ENCODE results near the gene MCEMP1. TPM values are rescaled to one million over a fixed set of nuclear protein-coding genes. Genes with fewer than 3 reads are reported as not detected.

Gene MCEMP1
- total RNA-seq, 1 donor from 2014 or later: not detected

GRCh38 chr19:7631577-7631976 lies 45.3 kb upstream of the MCEMP1 start:
- no peak for DNase-seq
- no peak for ATAC-seq (ENCODE audit: low read depth)
- no peak overlapping the region for H3K27ac Mint-ChIP-seq
- H3K4me3 Mint-ChIP-seq: no peak overlapping the region
- CTCF ChIA-PET: no interaction called here
- H3K9me3 Mint-ChIP-seq: no peaks in the 10 kb centered on the region
- TF ChIP-seq CTCF (IDR thresholded peaks at IDR 0.05): no peak
- H3K27me3 Mint-ChIP-seq: no peaks in the 10 kb centered on the region
- POLR2A ChIA-PET: interaction anchor here (0.7 kb wide), 1 partner anchor 289 kb away, joined by 3 read pairs; no protein-coding TSS in a partner anchor
- intact Hi-C loops (cut with micrococcal nuclease): no loop called here
- H3K4me1 Mint-ChIP-seq: peaks cover 45% of the 10 kb centered on the region
- peaks cover 24% of the 10 kb centered on the region for H3K36me3 Mint-ChIP-seq (ENCODE audit: low read depth)

GRCh38 chr19:7632340-7633203 lies 44.3 kb upstream of the MCEMP1 start:
- no peak for TF ChIP-seq CTCF (IDR thresholded peaks at IDR 0.05)
- Mint-ChIP-seq H3K4me3 (no peak overlapping the region), H3K4me1 (peaks cover 48% of the 10 kb centered on the region), H3K27me3 (no peaks in the 10 kb centered on the region), H3K9me3 (no peaks in the 10 kb centered on the region), H3K27ac (no peak overlapping the region), H3K36me3 (ENCODE audit: low read depth) (peaks cover 18% of the 10 kb centered on the region)
- intact Hi-C loops (cut with micrococcal nuclease): no loop called here
- no peak for DNase-seq
- ATAC-seq (ENCODE audit: low read depth): no peak
- ChIA-PET POLR2A (no interaction called here), CTCF (no interaction called here)

- ChIA-PET POLR2A (no interaction called here), CTCF (no interaction called here)
- no peak for DNase-seq
- Mint-ChIP-seq H3K4me3 (no peak within 1 kb of the TSS), H3K27ac (no peak within 1 kb of the TSS), H3K4me1 (peaks cover 48% of the 10 kb centered on the region), H3K36me3 (ENCODE audit: low read depth) (peaks cover 18% of the 10 kb centered on the region), H3K9me3 (no peaks in the 10 kb centered on the region), H3K27me3 (no peaks in the 10 kb centered on the region)
- no peak for TF ChIP-seq CTCF (IDR thresholded peaks at IDR 0.05)
- intact Hi-C loops (cut with micrococcal nuclease): no loop called here
- no peak for ATAC-seq (ENCODE audit: low read depth)
These were observed 43.2 kb upstream of the MCEMP1 start, which contains the start of gene PCP2 for GRCh38 chr19:7633698-7634097. PCP2 (minus strand) TSS chr19:7633719; CDS start chr19:7633457, 262 bp downstream.

GRCh38 chr19:7635670-7636069 lies 41.2 kb upstream of the MCEMP1 start:
- H3K9me3 Mint-ChIP-seq: no peaks in the 10 kb centered on the region
- TF ChIP-seq CTCF (IDR thresholded peaks at IDR 0.05): no peak
- H3K27me3 Mint-ChIP-seq: no peaks in the 10 kb centered on the region
- no peak overlapping the region for H3K27ac Mint-ChIP-seq
- intact Hi-C loops (cut with micrococcal nuclease): loop anchor here (2.0 kb wide), 2 partner anchors 17 to 101 kb away; partner anchors contain the start of gene PNPLA6
- H3K36me3 Mint-ChIP-seq (ENCODE audit: low read depth): peaks cover 24% of the 10 kb centered on the region
- peaks cover 40% of the 10 kb centered on the region for H3K4me1 Mint-ChIP-seq
- H3K4me3 Mint-ChIP-seq: peak overlapping the region; percentile 86
- ATAC-seq (ENCODE audit: low read depth) (no peak), DNase-seq (no peak)
- CTCF ChIA-PET: no interaction called here
- POLR2A ChIA-PET: no interaction called here

DNA sequence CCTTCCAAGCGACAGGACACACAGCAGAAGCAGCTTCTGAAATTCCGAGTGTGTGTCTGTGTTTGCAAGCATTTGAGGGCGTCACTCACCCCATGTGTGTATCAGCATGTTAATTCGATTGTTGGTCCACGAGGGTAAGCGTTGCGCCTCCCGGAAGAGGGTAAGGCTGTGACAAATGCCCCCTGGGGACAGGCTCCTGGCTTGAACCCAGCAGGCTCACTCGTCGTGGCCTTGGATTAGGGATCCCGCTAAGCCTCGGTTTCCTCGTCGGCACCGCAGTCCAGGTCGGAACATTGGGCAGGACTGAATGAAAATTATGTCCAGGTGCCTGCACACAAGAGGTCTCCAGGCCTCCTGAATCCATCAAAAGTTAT lies 40.6 kb upstream of the MCEMP1 start:
- no peak for ATAC-seq (ENCODE audit: low read depth)
- Mint-ChIP-seq H3K9me3 (no peaks in the 10 kb centered on the region), H3K4me3 (peak overlapping the region; percentile 86), H3K36me3 (ENCODE audit: low read depth) (peaks cover 24% of the 10 kb centered on the region), H3K27me3 (no peaks in the 10 kb centered on the region), H3K27ac (peak overlapping the region; percentile 90), H3K4me1 (peaks cover 36% of the 10 kb centered on the region)
- no peak for TF ChIP-seq CTCF (IDR thresholded peaks at IDR 0.05)
- POLR2A ChIA-PET: interaction anchor here (1.6 kb wide), 1 partner anchor 284 kb away, joined by 5 read pairs; the partner anchor contains the start of gene SNAPC2
- intact Hi-C loops (cut with micrococcal nuclease): loop anchor here (2.0 kb wide), 2 partner anchors 16 to 102 kb away; partner anchors contain the start of gene PNPLA6
- DNase-seq: no peak
- CTCF ChIA-PET: no interaction called here
